Pancreas (tissue), 10 donors: Measurements from ENCODE around the gene HOXA2. TPM values are rescaled to one million over a fixed set of nuclear protein-coding genes. Genes with fewer than 3 reads are reported as not detected.

Experiments
- ATAC-seq, 4 donors: fragments of 200-7000 bp; cut with Tn5 transposase; one replicate each; pipeline versions ENCODE4 v1.8.0 to v1.9.1; 2020; ENCODE audit warnings: mild to moderate bottlenecking in 4 of 4, moderate library complexity in 4 of 4
- DNase-seq, 6 donors: peaks; one replicate each; pipeline ENCODE4 v3.0.0-alpha.2; 2020
- FAIRE-seq: peaks from 2 replicates; lab custom pipeline; 2012; peaks lifted over from hg19 to GRCh38; lab: Jason Lieb, UNC
- H3K27ac ChIP-seq, 4 donors: fragments of 200-600 bp; sonication (generic); 1 replicate in 3 of 4; 2 replicates in 1 of 4; pipeline versions ENCODE4 v1.5.0 to v1.8.0; 2020
- H3K27me3 ChIP-seq, 4 donors: fragments of 200-600 bp; one replicate each; pipeline ENCODE4 v1.8.0; 2021
- H3K36me3 ChIP-seq, 3 donors: fragments of 200-600 bp; sonication (generic) in 1 of 3; one replicate each; pipeline versions ENCODE4 v1.5.0 to v1.8.0; 2020 to 2021
- H3K4me1 ChIP-seq, 3 donors: fragments of 200-600 bp; one replicate each; pipeline ENCODE4 v1.8.0; 2021
- H3K4me3 ChIP-seq, 4 donors: fragments of 200-600 bp; sonication (generic) in 2 of 4; one replicate each; pipeline versions ENCODE4 v1.5.0 to v1.8.0; 2020 to 2021
- H3K9me3 ChIP-seq, 4 donors: fragments of 200-600 bp; one replicate each; pipeline ENCODE4 v1.8.0; 2021
- WGBS, 2 donors: extraction: QIAGEN DNeasy Blood & Tissue Kit; methylation state at CpG; one replicate each; pipeline ENCODE4 v1.1.7; 2013; 5-methylcytosine and 5-hydroxymethylcytosine counted together
- intact Hi-C, 3 donors: fragments of 100-400 bp; cut with DNase I; formaldehyde crosslinking; loops; one replicate each; pipeline versions ENCODE4 v1.11.1 to v1.14.2; 2022
- polyA plus RNA-seq, 2 donors: library from polyadenylated mRNA; stranded (reverse); fragments of 200-250 nt; gene quantifications; one replicate each; pipeline ENCODE4 v1.2.3, GENCODE V29; 2013
- total RNA-seq, 6 donors: library from RNA; stranded (reverse); fragmentation: NEBNext Ultra II Directional in 4 of 6; extraction: Animal tissue kit (Norgen Biotek cat#: 25700) in 4 of 6; gene quantifications; one replicate each; pipeline versions ENCODE4 v1.2.1 to v1.2.4, GENCODE V29; 2021 to 2023
- TF ChIP-seq, protein P1 (sequence below), 4 donors: fragments of 200-600 bp; sonication (generic) in 3 of 4; IDR thresholded peaks; one replicate each; pipeline versions ENCODE4 v1.5.0 to v1.8.0; 2021; ENCODE audit warnings: antibody characterized with exemption in 4 of 4
- donor health status: healthy with polysubstance abuse.
- donor health status: DM: no; HTN: no; CAD: no; lungs with moderate emphysema.
- donor health status: DM: no; HTN: no; CAD: no.
- donor health status: control.
- donor health status: control.
- donor health status: Bipolar disorder and iron deficiency.
- donor health status: DM: yes; HTN: yes; CAD: no.
- donor health status: DM: no; HTN: no; CAD: no.
- donor health status: DM: no; HTN: no; CAD: no.
- donor health status: DM: yes; HTN: yes; CAD: no.

Gene HOXA2
- total and polyA plus RNA-seq, 8 donors = 0.09 to 0.53 (median 0.27) TPM; not detected in 1

- 62 to 65% methylated on average over 6 of the region's 6 CpGs for WGBS, 2 donors
- intact Hi-C loops = no loop called here
- Histone ChIP-seq H3K27me3 (peaks cover 0 to 6% (median 0%) of the 10 kb centered on the region in 4 donors), H3K36me3 (no peaks in the 10 kb centered on the region), H3K27ac (no peak overlapping the region), H3K4me1 (no peaks in the 10 kb centered on the region), H3K4me3 (no peak overlapping the region), H3K9me3 (no peaks in the 10 kb centered on the region)
- ATAC-seq = no peak
- no peak for FAIRE-seq
- TF ChIP-seq, protein P1, sequence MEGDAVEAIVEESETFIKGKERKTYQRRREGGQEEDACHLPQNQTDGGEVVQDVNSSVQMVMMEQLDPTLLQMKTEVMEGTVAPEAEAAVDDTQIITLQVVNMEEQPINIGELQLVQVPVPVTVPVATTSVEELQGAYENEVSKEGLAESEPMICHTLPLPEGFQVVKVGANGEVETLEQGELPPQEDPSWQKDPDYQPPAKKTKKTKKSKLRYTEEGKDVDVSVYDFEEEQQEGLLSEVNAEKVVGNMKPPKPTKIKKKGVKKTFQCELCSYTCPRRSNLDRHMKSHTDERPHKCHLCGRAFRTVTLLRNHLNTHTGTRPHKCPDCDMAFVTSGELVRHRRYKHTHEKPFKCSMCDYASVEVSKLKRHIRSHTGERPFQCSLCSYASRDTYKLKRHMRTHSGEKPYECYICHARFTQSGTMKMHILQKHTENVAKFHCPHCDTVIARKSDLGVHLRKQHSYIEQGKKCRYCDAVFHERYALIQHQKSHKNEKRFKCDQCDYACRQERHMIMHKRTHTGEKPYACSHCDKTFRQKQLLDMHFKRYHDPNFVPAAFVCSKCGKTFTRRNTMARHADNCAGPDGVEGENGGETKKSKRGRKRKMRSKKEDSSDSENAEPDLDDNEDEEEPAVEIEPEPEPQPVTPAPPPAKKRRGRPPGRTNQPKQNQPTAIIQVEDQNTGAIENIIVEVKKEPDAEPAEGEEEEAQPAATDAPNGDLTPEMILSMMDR (IDR thresholded peaks at IDR 0.05) = no peak
- DNase-seq = no peak
Measured at GRCh38 chr7:27071622-27072390, 30.7 kb downstream of the HOXA2 start.

DNA sequence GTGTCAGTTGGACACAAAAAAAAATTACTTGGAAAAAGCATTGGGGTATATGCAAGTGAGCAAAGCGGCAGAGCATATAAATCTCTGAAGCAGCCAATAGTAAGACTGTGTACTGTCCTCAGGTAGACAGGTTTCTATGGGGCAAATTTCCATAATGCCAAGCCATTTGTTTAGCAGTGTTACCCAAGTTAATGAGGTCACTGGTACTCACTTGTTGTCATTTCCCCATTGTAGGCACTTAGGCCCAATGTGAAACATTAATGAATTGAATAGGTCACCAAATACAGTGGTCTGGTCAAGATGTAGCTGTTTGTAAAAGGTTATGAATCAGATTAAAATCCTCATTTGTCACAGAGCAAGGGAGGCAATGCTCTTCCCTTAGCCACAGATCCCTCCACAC lies 34.2 kb downstream of the HOXA2 start:
- WGBS, 2 donors = 94 to 97% methylated on average over 1 of the region's 1 CpG
- no peak overlapping the region for H3K4me3 ChIP-seq
- H3K27ac ChIP-seq = no peak overlapping the region
- H3K9me3 ChIP-seq = no peaks in the 10 kb centered on the region
- H3K4me1 ChIP-seq = no peaks in the 10 kb centered on the region
- TF ChIP-seq, protein P1 (IDR thresholded peaks at IDR 0.05) = no peak
- ATAC-seq = no peak
- no peaks in the 10 kb centered on the region for H3K36me3 ChIP-seq
- intact Hi-C loops = no loop called here
- no peak for DNase-seq
- peaks cover 0 to 6% (median 0%) of the 10 kb centered on the region in 4 donors for H3K27me3 ChIP-seq
- FAIRE-seq = no peak

DNA sequence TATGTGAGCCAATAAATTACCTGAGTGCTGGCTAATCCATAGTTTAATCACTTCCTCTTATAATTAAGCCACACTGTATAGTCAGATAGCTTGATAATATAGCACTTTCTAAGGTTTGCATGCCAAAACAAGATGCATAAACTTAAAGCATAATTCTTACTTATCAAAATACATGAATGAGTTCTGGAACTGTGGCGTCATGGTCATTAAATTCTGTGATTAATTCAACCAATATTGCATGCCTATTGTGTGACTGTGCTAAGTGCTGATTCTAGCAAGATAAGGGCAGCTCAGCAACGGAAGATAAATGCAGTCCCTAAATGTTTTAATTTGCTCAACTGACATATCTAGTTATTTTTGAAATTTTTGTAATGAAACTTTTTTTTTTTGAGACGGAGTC lies 36.3 kb downstream of the HOXA2 start:
- Histone ChIP-seq H3K4me1 (no peaks in the 10 kb centered on the region), H3K36me3 (no peaks in the 10 kb centered on the region), H3K4me3 (no peak overlapping the region), H3K9me3 (no peaks in the 10 kb centered on the region), H3K27ac (no peak overlapping the region), H3K27me3 (peaks cover 0 to 6% (median 0%) of the 10 kb centered on the region in 4 donors)
- TF ChIP-seq, protein P1 (IDR thresholded peaks at IDR 0.05) = no peak
- ATAC-seq (no peak), FAIRE-seq (no peak), DNase-seq (no peak)
- WGBS, 2 donors = 49 to 53% methylated on average over 3 of the region's 3 CpGs
- intact Hi-C loops = no loop called here

GRCh38 chr7:27065709-27066108 lies 36.8 kb downstream of the HOXA2 start:
- FAIRE-seq (no peak), ATAC-seq (no peak), DNase-seq (no peak)
- intact Hi-C loops = no loop called here
- TF ChIP-seq, protein P1 (IDR thresholded peaks at IDR 0.05) = no peak
- 63 to 83% methylated on average over 2 of the region's 2 CpGs for WGBS, 2 donors
- Histone ChIP-seq H3K4me1 (no peaks in the 10 kb centered on the region), H3K9me3 (no peaks in the 10 kb centered on the region), H3K27me3 (peaks cover 0 to 6% (median 0%) of the 10 kb centered on the region in 4 donors), H3K27ac (no peak overlapping the region), H3K36me3 (no peaks in the 10 kb centered on the region), H3K4me3 (no peak overlapping the region)

DNA sequence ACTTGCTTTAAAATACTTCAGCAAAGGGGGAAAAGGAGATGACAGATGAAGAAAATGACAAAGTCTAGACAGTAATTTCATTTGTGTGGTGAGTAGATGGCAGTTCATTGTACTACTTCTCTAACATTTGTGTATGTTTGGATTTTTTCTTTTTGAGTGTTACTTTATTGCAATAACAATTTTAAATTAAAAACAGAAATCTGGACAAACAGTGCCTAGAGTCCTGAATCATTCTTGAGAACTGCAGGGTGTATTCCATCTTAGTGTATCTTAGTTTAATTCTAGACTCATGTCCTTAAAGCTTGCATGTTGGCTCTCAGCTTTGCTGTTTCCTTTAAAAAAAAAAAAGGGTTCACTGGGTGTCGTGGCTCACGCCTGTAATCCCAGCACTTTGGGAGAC lies 37.8 kb downstream of the HOXA2 start:
- WGBS, 2 donors = 81 to 89% methylated on average over 2 of the region's 2 CpGs
- H3K4me1 ChIP-seq = no peaks in the 10 kb centered on the region
- H3K4me3 ChIP-seq = no peak overlapping the region
- DNase-seq (no peak), ATAC-seq (no peak), FAIRE-seq (no peak)
- TF ChIP-seq, protein P1 (IDR thresholded peaks at IDR 0.05) = no peak
- peaks cover 0 to 1% (median 0%) of the 10 kb centered on the region in 4 donors for H3K27me3 ChIP-seq
- intact Hi-C loops = no loop called here
- no peaks in the 10 kb centered on the region for H3K9me3 ChIP-seq
- H3K27ac ChIP-seq = no peak overlapping the region
- H3K36me3 ChIP-seq = no peaks in the 10 kb centered on the region
